ENCODE measurements around the gene C1orf185. TPM values are rescaled to one million over a fixed set of nuclear protein-coding genes. Genes with fewer than 3 reads are reported as not detected.

C1orf185 gene
- total RNA-seq, 2 donors from 2014 or later: not detected

DNA sequence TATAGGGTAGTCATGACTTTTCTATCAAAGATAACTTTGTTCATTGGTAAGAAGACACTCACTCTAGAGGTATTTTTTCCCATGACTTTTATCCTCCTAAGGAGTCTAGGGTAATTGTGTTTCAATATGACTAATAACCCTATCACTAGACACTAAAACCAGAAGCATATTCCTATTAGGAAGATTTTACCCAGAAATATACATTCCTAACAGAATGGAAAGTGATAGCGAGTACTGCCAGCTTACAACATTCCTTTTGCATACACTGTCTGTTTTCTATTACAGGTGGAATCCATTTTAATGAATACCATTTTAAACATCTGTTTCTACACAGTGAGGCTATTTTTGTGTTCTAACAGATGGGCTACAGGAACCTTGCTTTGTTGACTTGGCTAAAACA lies 31.4 kb upstream of the C1orf185 start:
- H3K36me3 ChIP-seq: no peaks in the 10 kb centered on the region
- no peak for DNase-seq
- no peaks in the 10 kb centered on the region for H3K27me3 ChIP-seq
- no peak overlapping the region for H3K27ac ChIP-seq
- H3K9ac ChIP-seq (ENCODE audit: low read depth in 2 of 2, low read length in 2 of 2): no peak overlapping the region
- H3K4me3 ChIP-seq: no peak overlapping the region
- no peak for TF ChIP-seq CTCF (IDR thresholded peaks at IDR 0.05)
- intact Hi-C loops (cut with DNase I): no loop called here
- no peaks in the 10 kb centered on the region for H3K9me3 ChIP-seq
- H3K4me1 ChIP-seq: no peaks in the 10 kb centered on the region

DNA sequence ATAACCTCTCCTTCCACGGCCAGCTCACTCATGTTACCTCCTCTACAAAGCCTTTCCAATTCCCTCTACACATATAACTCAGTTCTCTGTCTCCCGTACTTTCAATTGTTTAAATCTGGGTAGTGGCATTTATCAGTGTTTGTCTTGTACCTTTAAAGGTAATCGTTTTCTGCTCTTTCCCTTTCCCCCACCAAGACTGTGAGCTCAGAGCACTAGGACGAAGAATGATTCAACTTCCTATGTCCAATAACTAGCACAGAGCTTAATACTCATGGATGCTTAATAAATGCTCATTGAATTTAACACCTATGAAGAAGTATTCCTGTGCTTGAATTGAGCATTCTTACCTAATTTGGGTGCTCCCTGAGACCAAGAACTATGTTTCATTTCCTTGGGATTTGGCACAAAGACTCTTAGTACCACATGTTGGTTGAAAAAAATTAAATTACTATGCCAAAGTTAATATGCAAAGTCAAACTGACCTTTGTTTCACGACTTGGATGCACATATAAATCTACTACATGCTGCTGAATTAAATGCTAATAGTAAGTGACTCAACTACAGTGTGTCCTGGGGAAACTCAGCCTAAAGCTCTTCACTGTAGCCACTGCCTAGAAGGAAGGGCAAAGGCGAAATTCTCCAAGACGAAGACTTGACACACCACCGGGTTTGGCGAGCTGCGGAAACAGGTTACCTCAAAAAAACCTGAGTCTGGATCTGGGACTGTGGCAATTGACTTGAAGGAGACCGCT lies 30.6 kb upstream of the C1orf185 start:
- no peak for TF ChIP-seq CTCF (IDR thresholded peaks at IDR 0.05)
- Histone ChIP-seq H3K9ac (ENCODE audit: low read depth in 2 of 2, low read length in 2 of 2) (no peak overlapping the region), H3K27me3 (no peaks in the 10 kb centered on the region), H3K27ac (no peak overlapping the region), H3K4me1 (no peaks in the 10 kb centered on the region), H3K36me3 (no peaks in the 10 kb centered on the region), H3K9me3 (no peaks in the 10 kb centered on the region), H3K4me3 (no peak overlapping the region)
- DNase-seq: no peak
- intact Hi-C loops (cut with DNase I): no loop called here

DNA sequence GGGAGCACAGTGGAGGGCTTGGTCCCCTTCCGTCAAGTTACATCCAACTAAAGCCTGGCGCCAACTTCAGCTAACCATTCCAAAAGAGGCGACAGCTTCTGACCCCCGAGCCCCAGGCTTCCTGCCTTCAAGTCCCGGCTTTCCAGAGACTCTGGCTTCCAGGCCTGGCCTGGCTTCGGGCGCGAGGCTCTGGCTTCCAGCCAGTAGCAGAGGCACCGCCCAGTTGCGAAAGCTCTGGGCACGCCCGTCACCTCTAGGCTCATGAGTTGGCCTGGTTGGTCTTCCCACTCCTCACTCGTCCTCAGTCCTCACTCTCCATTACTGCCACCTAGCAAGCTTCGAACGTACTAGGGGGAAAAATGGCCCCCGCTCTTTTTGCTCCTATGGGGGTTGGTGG lies 30.0 kb upstream of the C1orf185 start:
- Histone ChIP-seq H3K27me3 (no peaks in the 10 kb centered on the region), H3K9ac (ENCODE audit: low read depth in 2 of 2, low read length in 2 of 2) (no peak overlapping the region), H3K9me3 (no peaks in the 10 kb centered on the region), H3K27ac (no peak overlapping the region), H3K36me3 (no peaks in the 10 kb centered on the region), H3K4me1 (no peaks in the 10 kb centered on the region), H3K4me3 (no peak overlapping the region)
- intact Hi-C loops (cut with DNase I): no loop called here
- DNase-seq: peak; percentile 46
- no peak for TF ChIP-seq CTCF (IDR thresholded peaks at IDR 0.05)

- Histone ChIP-seq H3K4me1 (no peaks in the 10 kb centered on the region), H3K27me3 (no peaks in the 10 kb centered on the region), H3K4me3 (no peak overlapping the region), H3K36me3 (no peaks in the 10 kb centered on the region), H3K9ac (ENCODE audit: low read depth in 2 of 2, low read length in 2 of 2) (no peak overlapping the region), H3K27ac (no peak overlapping the region), H3K9me3 (no peaks in the 10 kb centered on the region)
- TF ChIP-seq CTCF (IDR thresholded peaks at IDR 0.05): no peak
- no peak for DNase-seq
- intact Hi-C loops (cut with DNase I): no loop called here
These were observed 29.4 kb upstream of the C1orf185 start for GRCh38 chr1:51072651-51073050.

GRCh38 chr1:51073456-51073855 lies 28.6 kb upstream of the C1orf185 start:
- DNase-seq: no peak

More at GRCh38 chr1:51073456-51073855, 28.6 kb upstream of the C1orf185 start:
- no peaks in the 10 kb centered on the region for H3K9me3 ChIP-seq
- no peak overlapping the region for H3K4me3 ChIP-seq
- TF ChIP-seq CTCF (IDR thresholded peaks at IDR 0.05): no peak
- no peaks in the 10 kb centered on the region for H3K4me1 ChIP-seq
- H3K9ac ChIP-seq (ENCODE audit: low read depth in 2 of 2, low read length in 2 of 2): no peak overlapping the region
- no peak overlapping the region for H3K27ac ChIP-seq
- no peaks in the 10 kb centered on the region for H3K27me3 ChIP-seq
- H3K36me3 ChIP-seq: no peaks in the 10 kb centered on the region
- intact Hi-C loops (cut with DNase I): no loop called here

All from colonic mucosa (tissue), 4 donors.